Left ventricle myocardium superior (tissue), 1 donor: ENCODE results near the gene TYW1B. TPM values are rescaled to one million over a fixed set of nuclear protein-coding genes. Genes with fewer than 3 reads are reported as not detected.
"Not testable (repeated sequence)": the region's sequence is repeated elsewhere in the genome, so short reads cannot be mapped to it uniquely, and the experiment has no call there.

Experiments
- ATAC-seq: fragments of 200-7000 bp; cut with Tn5 transposase; one replicate; pipeline ENCODE4 v1.9.1; 2020; ENCODE audit warnings: mild to moderate bottlenecking, moderate library complexity
- DNase-seq: peaks from one replicate; pipeline ENCODE4 v3.0.0-alpha.2; 2020
- intact Hi-C: fragments of 100-400 bp; cut with micrococcal nuclease; formaldehyde crosslinking; loops from one replicate; pipeline ENCODE4 v1.11.0; 2022
- microRNA-seq: library from miRNA; unstranded; fragments of <30 nt; microRNA quantifications from one replicate; pipeline ENCODE4 v1.2.0, GENCODE V29; 2020; ENCODE audit warnings: borderline number of aligned reads
- total RNA-seq: library from RNA; stranded (reverse); fragmentation: NEBNext Ultra II Directional; extraction: Animal tissue kit (Norgen Biotek cat#: 25700); gene quantifications from one replicate; pipeline ENCODE4 v1.2.1, GENCODE V29; 2021
- donor health status: DM: no; HTN: yes; CAD: no; lungs with severe emphysema.

TYW1B gene
- total RNA-seq, 1 donor from 2014 or later: 2.8 TPM

DNA sequence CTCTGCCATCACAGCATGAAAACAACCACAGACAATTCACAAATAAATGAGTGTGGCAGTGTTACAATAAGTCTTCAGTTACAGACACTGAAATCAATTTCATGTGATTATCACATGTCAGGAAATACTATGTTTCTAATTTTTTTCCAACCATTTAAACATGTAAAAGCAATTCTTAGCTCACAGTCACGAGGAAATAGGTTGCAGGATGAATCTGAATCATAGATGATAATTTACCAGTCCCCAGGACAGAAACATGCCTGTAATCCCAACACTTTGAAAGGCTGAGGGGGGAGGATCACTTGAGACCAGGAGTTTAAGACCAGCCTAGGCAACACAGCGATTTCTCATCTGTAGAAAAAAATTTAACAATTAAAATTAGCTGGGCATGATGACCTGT is 283.5 kb downstream of the TYW1B start:
- ATAC-seq, DNase-seq, intact Hi-C loops: not testable (repeated sequence)

GRCh38 chr7:72540923-72541322 is 287.1 kb downstream of the TYW1B start:
- no peak for DNase-seq
- intact Hi-C loops: no loop called here
- no peak for ATAC-seq

- DNase-seq: no peak
- ATAC-seq: no peak
- intact Hi-C loops: no loop called here
Measured at GRCh38 chr7:72540106-72540611, 287.8 kb downstream of the TYW1B start.

GRCh38 chr7:72539702-72540101 is 288.3 kb downstream of the TYW1B start:
- DNase-seq: no peak
- ATAC-seq: no peak
- intact Hi-C loops: no loop called here

GRCh38 chr7:72538856-72539255 is 289.1 kb downstream of the TYW1B start:
- intact Hi-C loops: no loop called here
- ATAC-seq: no peak
- DNase-seq: no peak

DNA sequence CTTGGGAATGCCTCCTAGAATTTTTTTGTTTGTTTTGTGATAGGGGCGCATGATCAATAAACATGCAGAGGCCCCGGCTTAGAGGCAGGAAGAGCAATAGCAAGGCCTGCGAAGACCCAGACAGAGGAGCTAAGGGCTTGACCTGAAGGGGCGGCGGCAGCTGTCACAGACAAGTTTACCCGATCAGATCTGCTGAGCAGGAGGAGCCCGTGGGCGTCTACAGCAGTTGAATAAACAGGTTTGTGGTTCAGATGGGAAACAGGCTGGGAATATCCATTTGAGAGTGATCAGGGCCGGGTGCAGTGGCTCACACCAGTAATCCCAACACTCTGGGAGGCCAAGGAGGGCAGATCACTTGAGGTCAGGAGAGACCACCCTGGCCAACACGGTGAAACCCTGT is 289.9 kb downstream of the TYW1B start:
- intact Hi-C loops: no loop called here
- DNase-seq (no peak), ATAC-seq (no peak)

GRCh38 chr7:72536038-72536437 is 292.0 kb downstream of the TYW1B start:
- DNase-seq, intact Hi-C loops, ATAC-seq: not testable (repeated sequence)

GRCh38 chr7:72531048-72531447 is 297.0 kb downstream of the TYW1B start:
- intact Hi-C loops, DNase-seq, ATAC-seq: not testable (repeated sequence)

Small RNA genes within 50 kb of the gene (microRNA-seq; reads per million reads assigned to microRNA genes)
- not detected for gene MIR4650-2

Other genes with a start within 250 kb of the TYW1B start
- gene POM121, start 96.9 kb upstream of the TYW1B start, total RNA-seq: 16.9 TPM
- gene TRIM74, start 141.3 kb upstream of the TYW1B start, total RNA-seq: 0.35 TPM
- not detected for gene SPDYE8, start 201.6 kb upstream of the TYW1B start, total RNA-seq
- not detected for gene SPDYE11, start 229.7 kb upstream of the TYW1B start, total RNA-seq